GM12864 (cell line): ENCODE measurements around the gene RERE.

Experiments used
- DNase-seq: peaks from one replicate; pipeline ENCODE4 v3.0.0-alpha.2; 2011; ENCODE audit warnings: low read depth
- H3K4me3 ChIP-seq: 2 replicates; pipeline ENCODE4 v1.5.1; 2011; ENCODE audit warnings: mild to moderate bottlenecking, low read depth, low read length, control low read depth
- TF ChIP-seq, protein P1 (sequence below): IDR thresholded peaks from 2 replicates; pipeline ENCODE4 v1.5.1; 2011; ENCODE audit warnings: low read depth, mild to moderate bottlenecking, moderate library complexity, low read length, control low read depth, inconsistent platforms; ENCODE audit errors: missing control alignments

Gene RERE

DNA sequence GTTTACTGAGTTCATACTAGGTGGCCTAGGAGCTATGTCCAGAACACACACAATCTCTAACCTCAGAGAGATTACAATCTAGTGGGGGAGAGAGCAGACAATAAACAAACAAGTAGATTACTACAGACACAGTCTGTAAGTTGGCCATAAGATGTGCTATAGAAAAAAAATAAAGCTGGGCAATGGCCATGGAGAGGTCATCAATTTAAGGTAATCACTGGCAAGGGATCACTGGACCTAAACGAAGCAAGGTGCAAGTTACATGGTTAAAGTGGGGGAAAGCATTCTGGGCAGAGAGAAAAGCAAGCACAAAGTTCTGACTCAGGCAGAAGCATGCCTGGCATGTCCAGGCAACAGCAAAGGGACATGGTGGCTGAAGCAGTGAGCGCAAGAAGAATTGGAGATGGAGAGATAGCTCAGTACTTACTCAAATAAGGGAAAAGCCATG, 147.0 kb downstream of the RERE start:
- no peak overlapping the region for H3K4me3 ChIP-seq
- TF ChIP-seq, protein P1, sequence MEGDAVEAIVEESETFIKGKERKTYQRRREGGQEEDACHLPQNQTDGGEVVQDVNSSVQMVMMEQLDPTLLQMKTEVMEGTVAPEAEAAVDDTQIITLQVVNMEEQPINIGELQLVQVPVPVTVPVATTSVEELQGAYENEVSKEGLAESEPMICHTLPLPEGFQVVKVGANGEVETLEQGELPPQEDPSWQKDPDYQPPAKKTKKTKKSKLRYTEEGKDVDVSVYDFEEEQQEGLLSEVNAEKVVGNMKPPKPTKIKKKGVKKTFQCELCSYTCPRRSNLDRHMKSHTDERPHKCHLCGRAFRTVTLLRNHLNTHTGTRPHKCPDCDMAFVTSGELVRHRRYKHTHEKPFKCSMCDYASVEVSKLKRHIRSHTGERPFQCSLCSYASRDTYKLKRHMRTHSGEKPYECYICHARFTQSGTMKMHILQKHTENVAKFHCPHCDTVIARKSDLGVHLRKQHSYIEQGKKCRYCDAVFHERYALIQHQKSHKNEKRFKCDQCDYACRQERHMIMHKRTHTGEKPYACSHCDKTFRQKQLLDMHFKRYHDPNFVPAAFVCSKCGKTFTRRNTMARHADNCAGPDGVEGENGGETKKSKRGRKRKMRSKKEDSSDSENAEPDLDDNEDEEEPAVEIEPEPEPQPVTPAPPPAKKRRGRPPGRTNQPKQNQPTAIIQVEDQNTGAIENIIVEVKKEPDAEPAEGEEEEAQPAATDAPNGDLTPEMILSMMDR, result no peak
- no peak for DNase-seq

DNA sequence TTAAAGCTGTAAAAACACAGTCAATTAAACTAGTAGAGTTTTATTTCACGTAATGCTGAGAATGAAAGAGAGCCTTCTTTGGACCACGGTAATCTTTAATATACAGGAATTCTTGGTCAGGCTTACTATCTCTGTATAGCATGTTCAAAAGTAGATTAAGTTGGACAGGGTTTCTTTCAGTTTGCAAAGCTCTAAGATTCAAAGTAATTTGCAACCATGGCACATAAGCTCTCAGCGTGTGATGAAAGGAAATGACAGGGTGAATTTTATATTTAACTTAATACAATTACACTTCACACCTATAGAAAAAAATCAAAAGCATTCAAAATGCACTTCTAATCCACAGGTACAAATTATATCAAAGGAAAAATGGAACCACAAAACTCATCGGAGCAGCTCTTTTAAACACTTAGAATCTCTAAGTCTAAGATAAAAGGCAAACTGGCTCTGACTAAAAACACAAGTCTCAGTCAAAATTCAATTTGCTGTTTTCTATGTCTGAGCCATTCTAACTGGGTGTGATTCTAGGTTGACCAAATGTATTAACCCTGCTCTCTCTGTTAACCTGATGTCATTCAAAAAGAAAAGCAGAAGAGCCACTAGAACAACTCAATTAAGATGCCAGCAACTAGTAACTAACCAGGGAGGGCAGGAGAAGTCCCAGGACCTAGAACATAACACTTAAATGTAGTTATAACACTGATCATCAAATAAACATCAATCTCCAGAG, 147.7 kb downstream of the RERE start:
- no peak for DNase-seq
- H3K4me3 ChIP-seq, result no peak overlapping the region
- TF ChIP-seq, protein P1, result no peak

DNA sequence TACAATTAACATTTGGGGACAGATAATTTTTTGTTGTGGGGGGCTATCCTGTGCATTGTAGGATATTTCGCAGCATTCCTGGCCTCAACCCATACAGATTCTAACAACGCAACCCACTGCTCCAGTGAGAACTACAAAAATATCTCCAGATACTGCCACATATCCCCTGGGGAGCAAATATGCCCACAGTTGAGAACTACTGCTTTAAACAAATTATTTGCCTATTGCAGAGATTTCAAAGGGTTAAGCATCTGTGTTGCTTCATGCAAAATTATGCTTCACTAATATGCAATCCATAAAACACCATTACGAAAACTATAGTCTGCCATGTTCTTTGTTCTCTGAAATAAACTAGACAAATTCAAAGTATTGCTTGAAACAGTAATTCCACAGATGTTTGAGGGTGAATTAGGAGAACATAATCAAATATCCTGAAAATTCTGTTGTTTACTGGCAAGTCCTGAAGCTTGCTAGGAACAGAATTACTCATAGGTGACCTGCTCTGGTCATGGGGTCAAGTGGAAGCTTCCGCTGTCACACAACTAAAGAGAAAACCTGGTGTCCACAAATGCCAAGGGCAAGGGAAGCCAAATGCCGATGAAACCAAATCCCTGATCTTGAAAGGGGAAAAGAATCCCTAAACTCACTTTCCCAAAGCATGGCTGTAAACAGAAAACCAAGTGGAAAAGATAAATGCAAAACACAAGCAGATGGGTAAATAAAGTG, 149.4 kb downstream of the RERE start:
- TF ChIP-seq, protein P1, result no peak
- no peak overlapping the region for H3K4me3 ChIP-seq
- DNase-seq, result no peak

DNA sequence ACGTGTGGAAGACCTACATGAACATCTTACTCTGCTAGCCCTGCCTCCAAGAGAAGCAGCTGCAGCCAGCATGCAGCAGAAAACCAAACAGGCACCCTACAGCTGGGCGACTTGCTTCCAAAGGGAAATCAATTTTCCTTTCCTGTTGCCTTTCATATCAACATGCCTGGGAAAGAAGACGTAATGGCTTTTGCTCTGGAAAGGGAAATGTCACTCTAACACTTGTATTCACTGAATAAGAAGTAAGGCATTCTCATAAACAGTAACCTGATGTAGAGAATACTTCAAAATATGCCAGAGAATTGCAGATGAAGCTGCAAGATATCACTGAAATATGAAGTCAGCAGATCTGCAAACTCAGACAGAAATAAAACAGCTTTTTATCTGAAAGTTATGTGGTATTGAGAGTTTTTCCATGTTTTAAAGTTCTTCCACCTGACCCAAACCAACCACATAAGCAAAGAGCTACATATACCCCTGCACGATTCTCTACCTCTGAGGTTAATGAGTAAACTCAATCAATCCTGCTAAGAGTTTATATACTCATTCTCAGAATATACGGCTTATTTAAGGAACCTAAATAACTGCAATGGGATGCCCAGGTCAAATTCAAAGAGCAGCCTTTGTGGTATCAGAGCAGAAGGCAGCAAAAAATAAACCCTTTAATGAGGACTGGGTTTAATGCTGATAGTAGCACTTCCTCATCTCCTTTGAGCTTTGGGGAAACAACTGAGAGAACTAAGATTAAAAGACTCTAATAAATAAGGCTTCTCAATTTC, 150.9 kb downstream of the RERE start:
- no peak for DNase-seq
- H3K4me3 ChIP-seq, result no peak overlapping the region
- TF ChIP-seq, protein P1, result no peak

DNA sequence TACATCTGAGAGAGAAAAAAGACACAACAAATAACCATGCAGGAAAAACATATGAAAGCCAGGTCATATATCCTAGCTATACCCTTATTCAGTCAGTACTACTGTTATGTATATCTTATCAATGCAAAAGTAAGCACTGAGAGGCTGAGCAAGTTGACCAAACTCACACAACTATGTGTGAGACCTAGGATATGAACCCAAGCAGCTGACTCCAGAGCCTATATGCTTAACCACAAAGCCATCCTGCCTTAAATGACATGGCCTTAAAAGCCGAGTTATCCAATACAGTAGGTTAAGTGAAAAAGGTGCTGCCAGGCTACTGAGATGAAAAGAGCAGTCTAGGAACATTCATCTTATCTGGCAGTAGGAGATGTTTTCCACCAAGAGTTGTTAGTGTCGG, 151.6 kb downstream of the RERE start:
- TF ChIP-seq, protein P1, result no peak
- no peak for DNase-seq
- H3K4me3 ChIP-seq, result no peak overlapping the region

DNA sequence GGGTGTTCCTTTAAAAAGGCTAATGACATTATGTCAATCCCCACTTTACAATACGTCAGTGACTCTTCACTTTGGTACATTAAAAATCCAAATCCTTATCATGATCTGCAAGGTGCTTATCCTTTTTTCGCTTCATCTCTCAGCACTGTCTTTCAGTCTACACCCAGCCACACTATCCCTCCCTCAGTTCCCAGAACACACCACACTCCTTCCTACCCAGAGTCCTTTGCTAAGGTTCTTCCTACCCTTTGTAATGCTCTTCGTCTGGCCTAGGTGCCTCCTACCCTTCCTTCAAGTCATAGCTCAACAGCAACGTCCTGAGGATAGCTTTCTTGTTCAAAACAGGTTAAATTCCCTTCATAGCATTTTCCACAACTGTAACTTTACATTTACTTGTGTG, 152.6 kb downstream of the RERE start:
- DNase-seq, result no peak
- no peak overlapping the region for H3K4me3 ChIP-seq
- TF ChIP-seq, protein P1, result no peak
